ENCODE data around the gene MAT2B.

- TF ChIP-seq CTCF (IDR thresholded peaks at IDR 0.05), result no peak
- no peak for TF ChIP-seq POLR2A (IDR thresholded peaks at IDR 0.05)
These were observed 46.5 kb upstream of the MAT2B start for GRCh38 chr5:163458778-163459385.
